ENCODE measurements around the gene DOCK1. TPM values are rescaled to one million over a fixed set of nuclear protein-coding genes. Genes with fewer than 3 reads are reported as not detected.
"Not testable (repeated sequence)": the region's sequence is repeated elsewhere in the genome, so short reads cannot be mapped to it uniquely, and the experiment has no call there.

The DOCK1 gene
- total RNA-seq, 6 experiments from 2014 or later: 50.6 to 59.9 (median 54.7) TPM

DNA sequence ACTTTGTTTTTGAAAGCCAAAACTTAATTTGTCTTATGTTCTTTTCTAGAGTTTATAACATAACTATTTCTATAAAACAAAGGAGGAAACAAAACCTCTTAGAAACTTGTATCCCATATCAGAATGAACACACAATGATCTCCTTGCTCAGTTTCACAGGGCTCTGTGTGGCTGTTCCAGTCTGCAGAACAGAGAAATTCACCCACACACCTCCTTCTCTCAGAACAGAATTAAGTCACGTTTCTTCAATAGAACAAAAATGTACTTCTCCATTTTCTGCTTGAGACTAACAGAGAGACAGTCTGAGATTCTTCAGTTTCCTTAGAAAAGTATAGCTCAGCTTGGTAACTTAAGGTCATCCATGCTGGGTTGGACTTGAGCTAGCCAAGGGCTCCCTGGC lies 15.8 kb upstream of the DOCK1 start:
- TF ChIP-seq, protein P1, sequence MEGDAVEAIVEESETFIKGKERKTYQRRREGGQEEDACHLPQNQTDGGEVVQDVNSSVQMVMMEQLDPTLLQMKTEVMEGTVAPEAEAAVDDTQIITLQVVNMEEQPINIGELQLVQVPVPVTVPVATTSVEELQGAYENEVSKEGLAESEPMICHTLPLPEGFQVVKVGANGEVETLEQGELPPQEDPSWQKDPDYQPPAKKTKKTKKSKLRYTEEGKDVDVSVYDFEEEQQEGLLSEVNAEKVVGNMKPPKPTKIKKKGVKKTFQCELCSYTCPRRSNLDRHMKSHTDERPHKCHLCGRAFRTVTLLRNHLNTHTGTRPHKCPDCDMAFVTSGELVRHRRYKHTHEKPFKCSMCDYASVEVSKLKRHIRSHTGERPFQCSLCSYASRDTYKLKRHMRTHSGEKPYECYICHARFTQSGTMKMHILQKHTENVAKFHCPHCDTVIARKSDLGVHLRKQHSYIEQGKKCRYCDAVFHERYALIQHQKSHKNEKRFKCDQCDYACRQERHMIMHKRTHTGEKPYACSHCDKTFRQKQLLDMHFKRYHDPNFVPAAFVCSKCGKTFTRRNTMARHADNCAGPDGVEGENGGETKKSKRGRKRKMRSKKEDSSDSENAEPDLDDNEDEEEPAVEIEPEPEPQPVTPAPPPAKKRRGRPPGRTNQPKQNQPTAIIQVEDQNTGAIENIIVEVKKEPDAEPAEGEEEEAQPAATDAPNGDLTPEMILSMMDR (IDR thresholded peaks at IDR 0.05): no peak
- Mint-ChIP-seq H3K27ac (no peak overlapping the region), H3K36me3 (ENCODE audit: low read depth) (no peaks in the 10 kb centered on the region), H3K4me1 (ENCODE audit: low read depth) (no peaks in the 10 kb centered on the region), H3K4me3 (no peak overlapping the region), H3K9me3 (no peaks in the 10 kb centered on the region), H3K27me3 (ENCODE audit: insufficient read depth) (peaks cover 4% of the 10 kb centered on the region)
- DNase-seq: no peak

DNA sequence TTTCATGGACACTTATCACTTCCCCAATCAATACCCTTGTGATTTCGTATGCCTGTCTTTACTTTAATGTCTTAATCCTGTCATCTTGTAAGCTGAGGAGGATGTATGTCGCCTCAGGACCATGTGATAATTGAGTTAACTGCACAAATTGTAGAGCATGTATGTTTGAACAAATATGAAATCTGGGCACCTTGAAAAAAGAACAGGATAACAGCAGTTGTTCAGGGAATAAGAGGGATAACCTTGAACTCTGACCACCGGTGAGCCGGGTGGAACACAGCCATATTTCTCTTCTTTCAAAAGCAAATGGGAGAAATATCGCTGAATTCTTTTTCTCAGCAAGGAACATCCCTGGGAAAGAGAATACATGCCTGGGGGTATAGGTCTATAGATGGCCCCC lies 14.4 kb upstream of the DOCK1 start:
- not testable (repeated sequence) for DNase-seq; H3K9me3 Mint-ChIP-seq; H3K4me3 Mint-ChIP-seq; H3K4me1 Mint-ChIP-seq (ENCODE audit: low read depth); H3K27ac Mint-ChIP-seq; H3K27me3 Mint-ChIP-seq (ENCODE audit: insufficient read depth); H3K36me3 Mint-ChIP-seq (ENCODE audit: low read depth)

DNA sequence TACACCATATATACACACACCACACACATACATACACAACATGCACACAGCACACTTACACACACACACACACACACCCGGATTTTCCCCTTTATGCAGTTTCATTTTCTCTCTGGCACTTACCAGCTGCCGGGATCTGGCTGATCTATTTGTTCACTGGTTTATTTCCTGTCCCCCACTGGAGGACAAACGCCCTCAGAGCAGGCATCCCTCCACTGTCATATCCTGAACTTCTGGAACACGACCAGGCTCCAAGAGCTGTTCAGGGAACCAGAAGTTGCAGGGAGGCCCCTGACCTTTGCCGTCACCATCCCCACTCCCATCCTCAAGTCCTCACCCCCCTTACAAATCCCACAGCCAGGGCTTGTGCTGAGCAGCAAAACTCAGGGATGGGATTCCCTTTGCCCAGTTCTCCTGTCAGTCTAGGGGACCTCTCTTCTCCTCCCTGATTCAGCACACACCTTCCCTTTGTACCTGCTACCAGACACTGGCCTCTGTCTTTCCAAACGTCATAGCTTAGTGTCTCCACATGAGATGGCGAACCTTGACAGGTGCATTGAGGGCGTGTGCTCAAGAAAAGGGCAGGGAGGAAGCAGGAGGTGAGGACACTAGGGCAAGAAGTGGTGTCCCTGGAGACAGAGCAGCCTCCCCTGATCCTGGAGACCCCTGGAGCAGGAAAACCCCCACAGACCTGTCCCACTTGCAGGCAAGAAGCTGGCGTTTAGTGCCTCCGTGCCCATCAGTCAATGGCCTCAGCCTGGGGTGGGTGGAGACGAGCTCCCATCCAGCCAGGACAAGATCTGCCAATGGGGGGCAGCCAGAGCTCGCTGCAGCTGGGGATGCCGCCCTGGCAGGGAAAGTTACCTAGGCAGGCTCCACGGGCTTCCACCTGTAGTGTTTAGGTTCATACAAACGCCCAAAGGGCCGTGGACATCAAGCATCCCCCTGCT lies 12.7 kb upstream of the DOCK1 start:
- H3K36me3 Mint-ChIP-seq (ENCODE audit: low read depth): 0 out of 2 replicates have a peak, but pooled peaks cover under 1% of the 10 kb centered on the region
- H3K27ac Mint-ChIP-seq: no peak overlapping the region
- H3K9me3 Mint-ChIP-seq: no peaks in the 10 kb centered on the region
- TF ChIP-seq, protein P1 (IDR thresholded peaks at IDR 0.05): no peak
- no peak overlapping the region for H3K4me3 Mint-ChIP-seq
- peaks cover 8% of the 10 kb centered on the region for H3K27me3 Mint-ChIP-seq (ENCODE audit: insufficient read depth)
- no peaks in the 10 kb centered on the region for H3K4me1 Mint-ChIP-seq (ENCODE audit: low read depth)
- DNase-seq: no peak

DNA sequence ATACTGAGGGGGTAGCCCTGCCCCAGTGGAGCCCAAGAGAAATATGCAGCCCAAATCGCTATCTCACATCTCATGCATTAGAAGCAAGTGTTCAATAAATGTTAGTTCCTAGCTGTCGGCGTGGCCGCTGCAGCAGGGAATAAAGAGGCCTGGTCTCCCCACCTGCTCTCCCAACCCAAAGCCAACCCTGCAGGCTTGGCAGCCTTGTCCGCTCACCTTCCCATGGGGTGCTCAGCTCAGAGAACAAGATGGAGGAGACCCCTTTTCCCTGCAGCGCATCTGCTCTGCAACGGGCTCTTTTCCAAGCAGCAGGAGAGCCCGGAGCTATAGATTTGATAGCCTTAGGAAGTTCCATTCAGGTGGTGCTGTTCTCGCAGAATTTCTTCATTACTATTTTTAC lies 12.0 kb upstream of the DOCK1 start:
- H3K27ac Mint-ChIP-seq: no peak overlapping the region
- H3K4me1 Mint-ChIP-seq (ENCODE audit: low read depth): no peaks in the 10 kb centered on the region
- H3K36me3 Mint-ChIP-seq (ENCODE audit: low read depth): peaks cover 7% of the 10 kb centered on the region; the same call in 1 of the 2 replicates
- no peak overlapping the region for H3K4me3 Mint-ChIP-seq
- no peaks in the 10 kb centered on the region for H3K9me3 Mint-ChIP-seq
- H3K27me3 Mint-ChIP-seq (ENCODE audit: insufficient read depth): peaks cover 9% of the 10 kb centered on the region
- DNase-seq: no peak
- TF ChIP-seq, protein P1 (IDR thresholded peaks at IDR 0.05): no peak

DNA sequence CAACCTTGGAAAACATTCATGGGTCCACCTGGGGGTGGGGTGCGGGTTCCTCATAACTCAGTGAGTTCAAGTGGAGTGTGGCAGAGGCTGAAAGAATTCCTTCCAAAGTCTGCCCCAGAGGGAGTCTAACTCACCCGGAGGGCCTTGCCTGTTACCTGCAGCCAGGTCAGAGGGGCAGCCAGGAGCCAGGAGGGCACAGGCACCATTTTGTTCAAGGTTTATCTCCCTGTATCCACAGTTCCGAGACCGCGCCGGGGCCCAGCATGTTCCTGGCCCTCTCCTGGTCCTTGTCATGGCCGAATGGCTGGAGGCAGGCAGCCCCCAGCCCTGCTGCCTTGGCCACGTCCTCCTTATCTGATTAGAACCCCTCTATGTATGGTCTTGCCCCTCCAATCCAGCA lies 11.4 kb upstream of the DOCK1 start:
- H3K36me3 Mint-ChIP-seq (ENCODE audit: low read depth): peaks cover 14% of the 10 kb centered on the region
- no peaks in the 10 kb centered on the region for H3K9me3 Mint-ChIP-seq
- no peak overlapping the region for H3K27ac Mint-ChIP-seq
- no peaks in the 10 kb centered on the region for H3K4me1 Mint-ChIP-seq (ENCODE audit: low read depth)
- H3K4me3 Mint-ChIP-seq: no peak overlapping the region
- peaks cover 6% of the 10 kb centered on the region for H3K27me3 Mint-ChIP-seq (ENCODE audit: insufficient read depth)
- TF ChIP-seq, protein P1 (IDR thresholded peaks at IDR 0.05): no peak
- no peak for DNase-seq

DNA sequence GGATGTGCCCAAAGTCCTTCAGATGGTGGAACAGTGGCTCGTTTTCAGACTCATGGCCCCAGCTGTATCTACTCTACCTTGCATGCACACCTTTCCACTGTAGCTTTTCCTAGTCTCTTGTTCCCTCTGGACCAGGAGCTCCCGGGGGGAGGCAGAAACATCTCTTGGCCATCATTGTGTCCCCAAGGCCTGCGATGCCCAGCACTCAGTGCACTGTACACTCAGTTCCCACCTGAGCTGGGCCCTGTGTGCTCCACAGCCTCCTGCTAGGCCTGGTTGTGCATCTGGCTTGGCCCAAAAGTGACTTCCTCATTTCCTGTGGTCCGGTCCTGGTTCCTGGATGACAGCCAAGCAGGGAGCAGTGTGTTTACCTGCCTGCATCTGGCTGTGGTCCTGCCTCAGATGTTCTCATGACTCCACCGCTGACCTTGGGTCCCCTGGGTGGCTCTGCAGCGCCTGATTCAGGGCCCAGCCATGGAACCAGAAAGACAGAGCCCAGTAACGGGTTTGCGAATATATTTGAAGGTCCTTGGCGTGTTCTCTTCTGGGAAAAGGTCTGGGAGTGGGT lies 9.9 kb upstream of the DOCK1 start:
- H3K27me3 Mint-ChIP-seq (ENCODE audit: insufficient read depth): peaks cover 6% of the 10 kb centered on the region
- no peak for DNase-seq
- no peak overlapping the region for H3K4me3 Mint-ChIP-seq

More for the DNA sequence above, 9.9 kb upstream of the DOCK1 start:
- Mint-ChIP-seq H3K4me1 (ENCODE audit: low read depth) (no peaks in the 10 kb centered on the region), H3K36me3 (ENCODE audit: low read depth) (peaks cover 25% of the 10 kb centered on the region), H3K9me3 (peaks cover 6% of the 10 kb centered on the region; the same call in 1 of the 2 replicates), H3K27ac (no peak overlapping the region)
- TF ChIP-seq, protein P1 (IDR thresholded peaks at IDR 0.05): no peak

All from HFFc6 (cell line).